GM23338 (cell line): ENCODE data around the gene NPAS4. TPM values are rescaled to one million over a fixed set of nuclear protein-coding genes. Genes with fewer than 3 reads are reported as not detected.

Source experiments
- ATAC-seq: fragments of 200-7000 bp; cut with Tn5 transposase; 3 replicates; pipeline ENCODE4 v1.9.1; 2020
- DNase-seq: peaks from one replicate; pipeline ENCODE4 v3.0.0-alpha.2; 2015; ENCODE audit warnings: low spot score
- H2AFZ ChIP-seq: fragments of 200-600 bp; sonication (generic); 2 replicates; pipeline ENCODE4 v1.8.0; 2016; ENCODE audit warnings: antibody characterized with exemption, mild to moderate bottlenecking, moderate library complexity
- H3F3A ChIP-seq: fragments of 200-600 bp; sonication (generic); replicated peaks from 2 replicates; pipeline ENCODE4 v1.8.0; 2017; ENCODE audit warnings: antibody characterized with exemption, mixed run types, low read depth
- H3K27ac ChIP-seq: fragments of 200-600 bp; sonication (generic); 2 replicates; pipeline ENCODE4 v1.6.1; 2016; ENCODE audit warnings: low read depth
- H3K27me3 ChIP-seq: fragments of 200-600 bp; sonication (generic); 2 replicates; pipeline ENCODE4 v1.8.0; 2016; ENCODE audit warnings: mild to moderate bottlenecking, mixed run types, moderate library complexity; ENCODE audit not compliant: insufficient read depth
- H3K36me3 ChIP-seq: fragments of 200-600 bp; sonication (generic); 2 replicates; pipeline ENCODE4 v1.8.0; 2016; ENCODE audit warnings: mild to moderate bottlenecking; ENCODE audit not compliant: insufficient read depth
- H3K4me1 ChIP-seq: fragments of 200-600 bp; sonication (generic); 2 replicates; pipeline ENCODE4 v1.8.0; 2016; ENCODE audit warnings: mild to moderate bottlenecking, moderate library complexity; ENCODE audit not compliant: insufficient read depth
- H3K4me2 ChIP-seq: fragments of 200-600 bp; sonication (generic); 2 replicates; pipeline ENCODE4 v1.7.1; 2017; ENCODE audit warnings: mixed run types
- H3K4me3 ChIP-seq: fragments of 200-600 bp; sonication (generic); 2 replicates; pipeline ENCODE4 v1.6.1; 2016; ENCODE audit warnings: mixed run types
- H3K79me2 ChIP-seq: fragments of 200-600 bp; sonication (generic); replicated peaks from 2 replicates; pipeline ENCODE4 v1.8.0; 2017; ENCODE audit warnings: mild to moderate bottlenecking; ENCODE audit not compliant: insufficient read depth
- H3K9me2 ChIP-seq: fragments of 200-600 bp; sonication (generic); 2 replicates; pipeline ENCODE4 v1.8.0; 2017; ENCODE audit not compliant: insufficient read depth
- H4K20me1 ChIP-seq: fragments of 200-600 bp; sonication (generic); replicated peaks from 2 replicates; pipeline ENCODE4 v1.8.0; 2017; ENCODE audit warnings: mild to moderate bottlenecking; ENCODE audit not compliant: insufficient read depth
- H3K27ac Mint-ChIP-seq: 2 replicates; pipeline ENCODE4 v1.8.0; 2020; ENCODE audit warnings: inconsistent platforms, mild to moderate bottlenecking, moderate library complexity, mixed read lengths
- H3K27me3 Mint-ChIP-seq: 3 replicates; pipeline ENCODE4 v1.8.0; 2022; ENCODE audit warnings: low read depth, mild to moderate bottlenecking, moderate library complexity, mixed read lengths, inconsistent platforms; ENCODE audit not compliant: insufficient read depth, poor library complexity
- H3K36me3 Mint-ChIP-seq: 3 replicates; pipeline ENCODE4 v1.8.0; 2021; ENCODE audit warnings: low read depth, mild to moderate bottlenecking, inconsistent platforms, moderate library complexity, mixed read lengths
- H3K4me1 Mint-ChIP-seq: 3 replicates; pipeline ENCODE4 v1.8.0; 2020; ENCODE audit warnings: mild to moderate bottlenecking, inconsistent platforms, mixed read lengths
- H3K4me3 Mint-ChIP-seq: 3 replicates; pipeline ENCODE4 v1.8.0; 2021; ENCODE audit warnings: moderate library complexity, mild to moderate bottlenecking, inconsistent platforms, mixed read lengths
- H3K9me3 Mint-ChIP-seq: 3 replicates; pipeline ENCODE4 v1.8.0; 2020; ENCODE audit warnings: moderate library complexity, mild to moderate bottlenecking, inconsistent platforms, mixed read lengths
- CREB1 ChIP-seq: fragments of 250-450 bp; sonication (Bioruptor Pico); IDR thresholded peaks from 2 replicates; pipeline ENCODE4 v1.5.0; 2020; ENCODE audit warnings: low read depth, mild to moderate bottlenecking, moderate library complexity
- CTCF ChIP-seq, 2 experiments: fragments of 200-600 bp in 1 of 2; sonication (generic) in 1 of 2; conservative IDR thresholded peaks; 2 replicates each; pipeline versions ENCODE4 v1.5.1 to v1.6.1; 2016 to 2017; ENCODE audit warnings: antibody characterized with exemption in 2 of 2, low read depth in 2 of 2, mild to moderate bottlenecking in 2 of 2, moderate library complexity in 1 of 2
- EZH2 ChIP-seq: fragments of 200-600 bp; sonication (generic); IDR thresholded peaks from one replicate; pipeline ENCODE4 v1.8.0; 2017; ENCODE audit warnings: antibody characterized with exemption, mild to moderate bottlenecking, low read depth; ENCODE audit not compliant: unreplicated experiment
- EZH2phosphoT487 ChIP-seq: fragments of 200-600 bp; sonication (generic); IDR thresholded peaks from one replicate; pipeline ENCODE4 v1.8.1; 2018; ENCODE audit warnings: antibody characterized with exemption; ENCODE audit not compliant: unreplicated experiment
- JUNB ChIP-seq: IDR thresholded peaks from one replicate; pipeline ENCODE4 v1.6.1; 2016; ENCODE audit warnings: antibody characterized with exemption; ENCODE audit not compliant: unreplicated experiment
- REST ChIP-seq: IDR thresholded peaks from one replicate; pipeline ENCODE4 v1.6.1; 2018; ENCODE audit warnings: antibody characterized with exemption; ENCODE audit not compliant: unreplicated experiment
- STAT1 ChIP-seq: IDR thresholded peaks from one replicate; pipeline ENCODE4 v1.6.1; 2016; ENCODE audit warnings: antibody characterized with exemption; ENCODE audit not compliant: unreplicated experiment
- ZNF114 ChIP-seq: fragments of 250-450 bp; sonication (Bioruptor Pico); IDR thresholded peaks from 2 replicates; pipeline ENCODE4 v1.5.0; 2020; ENCODE audit warnings: mild to moderate bottlenecking, moderate library complexity
- ZNF331 ChIP-seq: fragments of 250-450 bp; sonication (Bioruptor Pico); IDR thresholded peaks from 2 replicates; pipeline ENCODE4 v1.5.0; 2020; ENCODE audit warnings: low read depth, mild to moderate bottlenecking, moderate library complexity
- polyA plus RNA-seq: library from polyadenylated mRNA; unstranded; fragments of >200 nt; fragmentation: Nextera tagmentation; extraction: Ambion mirVana; gene quantifications from 2 replicates; pipeline ENCODE4 v1.2.1, GENCODE V29; 2016
- total RNA-seq: library from RNA; depleted of rRNA; stranded (reverse); fragments of >200 nt; shearing (Covaris generic); gene quantifications from 2 replicates; pipeline ENCODE4 v1.2.3, GENCODE V29; 2014
- TF ChIP-seq, protein P1 (sequence below): fragments of 250-450 bp; sonication (Bioruptor Pico); IDR thresholded peaks from 2 replicates; pipeline ENCODE4 v1.5.0; 2020; ENCODE audit warnings: mild to moderate bottlenecking, moderate library complexity

NPAS4 gene
- total and polyA plus RNA-seq, 2 experiments from 2014 or later = 0.71 to 0.97 TPM

DNA sequence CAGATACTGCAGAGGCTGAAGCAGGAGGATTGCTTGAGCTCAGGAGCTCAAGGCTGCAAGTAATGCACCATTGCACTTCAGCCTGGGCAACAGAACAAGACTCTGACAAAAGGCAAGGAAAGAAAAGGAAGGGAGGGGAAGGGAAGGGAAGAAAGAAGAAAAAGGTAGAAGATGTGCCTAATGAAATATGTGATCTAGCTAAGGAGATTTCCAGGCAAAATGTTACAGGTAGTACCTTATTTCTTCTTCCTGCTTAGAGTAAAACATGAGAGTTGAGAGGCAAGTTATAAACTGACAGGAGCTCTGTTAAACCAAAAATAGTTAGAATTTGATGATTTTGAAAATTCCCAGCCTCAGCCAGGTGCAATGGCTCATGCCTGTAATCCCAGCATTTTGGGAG, 41.2 kb downstream of the NPAS4 start:
- no peaks in the 10 kb centered on the region for H3K79me2 ChIP-seq
- peaks cover 8% of the 10 kb centered on the region; the same call in 1 of the 2 replicates for H3F3A ChIP-seq
- no peaks in the 10 kb centered on the region for H3K36me3 ChIP-seq
- Mint-ChIP-seq H3K4me3 (no peak overlapping the region), H3K27me3 (peaks cover 10% of the 10 kb centered on the region), H3K27ac (no peak overlapping the region), H3K36me3 (peaks cover 25% of the 10 kb centered on the region), H3K9me3 (peaks cover 34% of the 10 kb centered on the region), H3K4me1 (peaks cover 12% of the 10 kb centered on the region)
- no peak overlapping the region for H3K4me3 ChIP-seq
- H3K27me3 ChIP-seq = no peaks in the 10 kb centered on the region
- H3K4me1 ChIP-seq = peaks cover 14% of the 10 kb centered on the region
- no peak for DNase-seq
- no peak overlapping the region for H3K4me2 ChIP-seq
- no peaks in the 10 kb centered on the region for H3K9me2 ChIP-seq
- H4K20me1 ChIP-seq = no peaks in the 10 kb centered on the region
- no peak overlapping the region for H2AFZ ChIP-seq
- no peak overlapping the region for H3K27ac ChIP-seq
- no peak for ATAC-seq
- TF ChIP-seq JUNB (no peak), ZNF114 (CRISPR knock-in tag) (no peak), REST (no peak), STAT1 (no peak), CREB1 (CRISPR knock-in tag) (no peak), EZH2phosphoT487 (no peak), EZH2 (no peak), ZNF331 (CRISPR knock-in tag) (no peak), CTCF (conservative IDR thresholded peaks at IDR 0.05; ENCODE audit: low read depth in 2 of 2) (no peak)
- TF ChIP-seq, protein P1, sequence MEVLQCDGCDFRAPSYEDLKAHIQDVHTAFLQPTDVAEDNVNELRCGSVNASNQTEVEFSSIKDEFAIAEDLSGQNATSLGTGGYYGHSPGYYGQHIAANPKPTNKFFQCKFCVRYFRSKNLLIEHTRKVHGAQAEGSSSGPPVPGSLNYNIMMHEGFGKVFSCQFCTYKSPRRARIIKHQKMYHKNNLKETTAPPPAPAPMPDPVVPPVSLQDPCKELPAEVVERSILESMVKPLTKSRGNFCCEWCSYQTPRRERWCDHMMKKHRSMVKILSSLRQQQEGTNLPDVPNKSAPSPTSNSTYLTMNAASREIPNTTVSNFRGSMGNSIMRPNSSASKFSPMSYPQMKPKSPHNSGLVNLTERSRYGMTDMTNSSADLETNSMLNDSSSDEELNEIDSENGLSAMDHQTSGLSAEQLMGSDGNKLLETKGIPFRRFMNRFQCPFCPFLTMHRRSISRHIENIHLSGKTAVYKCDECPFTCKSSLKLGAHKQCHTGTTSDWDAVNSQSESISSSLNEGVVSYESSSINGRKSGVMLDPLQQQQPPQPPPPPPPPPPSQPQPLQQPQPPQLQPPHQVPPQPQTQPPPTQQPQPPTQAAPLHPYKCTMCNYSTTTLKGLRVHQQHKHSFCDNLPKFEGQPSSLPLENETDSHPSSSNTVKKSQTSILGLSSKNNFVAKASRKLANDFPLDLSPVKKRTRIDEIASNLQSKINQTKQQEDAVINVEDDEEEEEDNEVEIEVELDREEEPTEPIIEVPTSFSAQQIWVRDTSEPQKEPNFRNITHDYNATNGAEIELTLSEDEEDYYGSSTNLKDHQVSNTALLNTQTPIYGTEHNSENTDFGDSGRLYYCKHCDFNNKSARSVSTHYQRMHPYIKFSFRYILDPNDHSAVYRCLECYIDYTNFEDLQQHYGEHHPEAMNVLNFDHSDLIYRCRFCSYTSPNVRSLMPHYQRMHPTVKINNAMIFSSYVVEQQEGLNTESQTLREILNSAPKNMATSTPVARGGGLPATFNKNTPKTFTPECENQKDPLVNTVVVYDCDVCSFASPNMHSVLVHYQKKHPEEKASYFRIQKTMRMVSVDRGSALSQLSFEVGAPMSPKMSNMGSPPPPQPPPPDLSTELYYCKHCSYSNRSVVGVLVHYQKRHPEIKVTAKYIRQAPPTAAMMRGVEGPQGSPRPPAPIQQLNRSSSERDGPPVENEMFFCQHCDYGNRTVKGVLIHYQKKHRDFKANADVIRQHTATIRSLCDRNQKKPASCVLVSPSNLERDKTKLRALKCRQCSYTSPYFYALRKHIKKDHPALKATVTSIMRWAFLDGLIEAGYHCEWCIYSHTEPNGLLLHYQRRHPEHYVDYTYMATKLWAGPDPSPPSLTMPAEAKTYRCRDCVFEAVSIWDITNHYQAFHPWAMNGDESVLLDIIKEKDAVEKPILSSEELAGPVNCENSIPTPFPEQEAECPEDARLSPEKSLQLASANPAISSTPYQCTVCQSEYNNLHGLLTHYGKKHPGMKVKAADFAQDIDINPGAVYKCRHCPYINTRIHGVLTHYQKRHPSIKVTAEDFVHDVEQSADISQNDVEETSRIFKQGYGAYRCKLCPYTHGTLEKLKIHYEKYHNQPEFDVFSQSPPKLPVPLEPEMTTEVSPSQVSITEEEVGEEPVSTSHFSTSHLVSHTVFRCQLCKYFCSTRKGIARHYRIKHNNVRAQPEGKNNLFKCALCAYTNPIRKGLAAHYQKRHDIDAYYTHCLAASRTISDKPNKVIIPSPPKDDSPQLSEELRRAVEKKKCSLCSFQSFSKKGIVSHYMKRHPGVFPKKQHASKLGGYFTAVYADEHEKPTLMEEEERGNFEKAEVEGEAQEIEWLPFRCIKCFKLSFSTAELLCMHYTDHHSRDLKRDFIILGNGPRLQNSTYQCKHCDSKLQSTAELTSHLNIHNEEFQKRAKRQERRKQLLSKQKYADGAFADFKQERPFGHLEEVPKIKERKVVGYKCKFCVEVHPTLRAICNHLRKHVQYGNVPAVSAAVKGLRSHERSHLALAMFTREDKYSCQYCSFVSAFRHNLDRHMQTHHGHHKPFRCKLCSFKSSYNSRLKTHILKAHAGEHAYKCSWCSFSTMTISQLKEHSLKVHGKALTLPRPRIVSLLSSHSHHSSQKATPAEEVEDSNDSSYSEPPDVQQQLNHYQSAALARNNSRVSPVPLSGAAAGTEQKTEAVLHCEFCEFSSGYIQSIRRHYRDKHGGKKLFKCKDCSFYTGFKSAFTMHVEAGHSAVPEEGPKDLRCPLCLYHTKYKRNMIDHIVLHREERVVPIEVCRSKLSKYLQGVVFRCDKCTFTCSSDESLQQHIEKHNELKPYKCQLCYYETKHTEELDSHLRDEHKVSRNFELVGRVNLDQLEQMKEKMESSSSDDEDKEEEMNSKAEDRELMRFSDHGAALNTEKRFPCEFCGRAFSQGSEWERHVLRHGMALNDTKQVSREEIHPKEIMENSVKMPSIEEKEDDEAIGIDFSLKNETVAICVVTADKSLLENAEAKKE = no peak
